ENCODE measurements around the gene ZDHHC24. TPM values are rescaled to one million over a fixed set of nuclear protein-coding genes. Genes with fewer than 3 reads are reported as not detected.
"Not testable (repeated sequence)": the region's sequence is repeated elsewhere in the genome, so short reads cannot be mapped to it uniquely, and the experiment has no call there.

The ZDHHC24 gene
- total RNA-seq (2014; rRNA removed; shearing (Covaris generic)) = 14.8 and 25.8 TPM in 2 replicates

GRCh38 chr11:66545701-66546367 lies at the start of gene ZDHHC24:
Gene ZDHHC24 (minus strand): TSS chr11:66546048. CDS start chr11:66546003, 45 bp downstream.
- H3K36me3 ChIP-seq (replicated peaks; ENCODE audit: control insufficient read depth, insufficient read depth, low read length) = peaks cover 4% of the 10 kb centered on the region
- peak; percentile 99 for DNase-seq
- no peaks in the 10 kb centered on the region for H3K27me3 ChIP-seq (ENCODE audit: control insufficient read depth, insufficient read depth, low read length)
- peak within 1 kb of the TSS; percentile 65 for H3K4me3 ChIP-seq (ENCODE audit: insufficient read depth, low read depth, low read length)

GRCh38 chr11:66595245-66595904 lies 49.5 kb upstream of the ZDHHC24 start:
- DNase-seq = no peak
- H3K27me3 ChIP-seq (ENCODE audit: control insufficient read depth, insufficient read depth, low read length) = no peaks in the 10 kb centered on the region
- peaks cover 7% of the 10 kb centered on the region for H3K36me3 ChIP-seq (replicated peaks; ENCODE audit: control insufficient read depth, insufficient read depth, low read length)
- no peak overlapping the region for H3K4me3 ChIP-seq (ENCODE audit: insufficient read depth, low read depth, low read length)

- no peak for DNase-seq
- Histone ChIP-seq H3K4me3 (ENCODE audit: insufficient read depth, low read depth, low read length) (peak overlapping the region; percentile 57), H3K36me3 (replicated peaks; ENCODE audit: control insufficient read depth, insufficient read depth, low read length) (peaks cover 2% of the 10 kb centered on the region; the same call in 1 of the 2 replicates), H3K27me3 (ENCODE audit: control insufficient read depth, insufficient read depth, low read length) (no peaks in the 10 kb centered on the region)
These were observed 47.8 kb upstream of the ZDHHC24 start for GRCh38 chr11:66593650-66594049.

GRCh38 chr11:66593303-66593635 lies 47.4 kb upstream of the ZDHHC24 start:
- peak overlapping the region; percentile 57 for H3K4me3 ChIP-seq (ENCODE audit: insufficient read depth, low read depth, low read length)
- no peak for DNase-seq
- peaks cover 2% of the 10 kb centered on the region; the same call in 1 of the 2 replicates for H3K36me3 ChIP-seq (replicated peaks; ENCODE audit: control insufficient read depth, insufficient read depth, low read length)
- H3K27me3 ChIP-seq (ENCODE audit: control insufficient read depth, insufficient read depth, low read length) = no peaks in the 10 kb centered on the region

GRCh38 chr11:66592457-66593302 lies 46.8 kb upstream of the ZDHHC24 start, which contains the start of the genes CCDC87 and CCS:
Gene CCDC87 (minus strand): TSS chr11:66593063. CDS start chr11:66593015, 48 bp downstream.
Gene CCS (plus strand): TSS chr11:66593185. CDS start chr11:66593262, 77 bp downstream.
- Histone ChIP-seq H3K4me3 (ENCODE audit: insufficient read depth, low read depth, low read length) (peak within 1 kb of the TSS; percentile 57), H3K27me3 (ENCODE audit: control insufficient read depth, insufficient read depth, low read length) (no peaks in the 10 kb centered on the region), H3K36me3 (replicated peaks; ENCODE audit: control insufficient read depth, insufficient read depth, low read length) (peaks cover 2% of the 10 kb centered on the region; the same call in 1 of the 2 replicates)
- peak; percentile 100 for DNase-seq

- Histone ChIP-seq H3K36me3 (replicated peaks; ENCODE audit: control insufficient read depth, insufficient read depth, low read length) (no peaks in the 10 kb centered on the region), H3K27me3 (ENCODE audit: control insufficient read depth, insufficient read depth, low read length) (no peaks in the 10 kb centered on the region)
- DNase-seq = peak; percentile 12
These were observed 45.3 kb upstream of the ZDHHC24 start for GRCh38 chr11:66591175-66591574.

GRCh38 chr11:66589996-66590675 lies 44.3 kb upstream of the ZDHHC24 start:
- H3K36me3 ChIP-seq (replicated peaks; ENCODE audit: control insufficient read depth, insufficient read depth, low read length) = no peaks in the 10 kb centered on the region
- no peak overlapping the region for H3K4me3 ChIP-seq (ENCODE audit: insufficient read depth, low read depth, low read length)
- H3K27me3 ChIP-seq (ENCODE audit: control insufficient read depth, insufficient read depth, low read length) = no peaks in the 10 kb centered on the region
- peak; percentile 12 for DNase-seq

More at GRCh38 chr11:66591175-66591574, 45.3 kb upstream of the ZDHHC24 start:
- no peak overlapping the region for H3K4me3 ChIP-seq (ENCODE audit: insufficient read depth, low read depth, low read length)

- DNase-seq; H3K27me3 ChIP-seq (ENCODE audit: control insufficient read depth, insufficient read depth, low read length); H3K36me3 ChIP-seq (replicated peaks; ENCODE audit: control insufficient read depth, insufficient read depth, low read length); H3K4me3 ChIP-seq (ENCODE audit: insufficient read depth, low read depth, low read length): not testable (repeated sequence)
These were observed 43.5 kb upstream of the ZDHHC24 start for GRCh38 chr11:66589315-66589714.

GRCh38 chr11:66586136-66586535 lies 40.3 kb upstream of the ZDHHC24 start:
- Histone ChIP-seq H3K4me3 (ENCODE audit: insufficient read depth, low read depth, low read length) (no peak overlapping the region), H3K27me3 (ENCODE audit: control insufficient read depth, insufficient read depth, low read length) (no peaks in the 10 kb centered on the region), H3K36me3 (replicated peaks; ENCODE audit: control insufficient read depth, insufficient read depth, low read length) (no peaks in the 10 kb centered on the region)
- DNase-seq = no peak

- H3K4me3 ChIP-seq (ENCODE audit: insufficient read depth, low read depth, low read length); H3K36me3 ChIP-seq (replicated peaks; ENCODE audit: control insufficient read depth, insufficient read depth, low read length); H3K27me3 ChIP-seq (ENCODE audit: control insufficient read depth, insufficient read depth, low read length); DNase-seq: not testable (repeated sequence)
These were observed 39.6 kb upstream of the ZDHHC24 start for GRCh38 chr11:66585447-66585846.

- H3K4me3 ChIP-seq (ENCODE audit: insufficient read depth, low read depth, low read length); DNase-seq; H3K36me3 ChIP-seq (replicated peaks; ENCODE audit: control insufficient read depth, insufficient read depth, low read length); H3K27me3 ChIP-seq (ENCODE audit: control insufficient read depth, insufficient read depth, low read length): not testable (repeated sequence)
These were observed 36.8 kb upstream of the ZDHHC24 start for GRCh38 chr11:66582565-66583147.

GRCh38 chr11:66581261-66581660 lies 35.4 kb upstream of the ZDHHC24 start:
- Histone ChIP-seq H3K27me3 (ENCODE audit: control insufficient read depth, insufficient read depth, low read length) (no peaks in the 10 kb centered on the region), H3K36me3 (replicated peaks; ENCODE audit: control insufficient read depth, insufficient read depth, low read length) (no peaks in the 10 kb centered on the region), H3K4me3 (ENCODE audit: insufficient read depth, low read depth, low read length) (no peak overlapping the region)
- no peak for DNase-seq

- no peak for DNase-seq
- Histone ChIP-seq H3K27me3 (ENCODE audit: control insufficient read depth, insufficient read depth, low read length) (no peaks in the 10 kb centered on the region), H3K36me3 (replicated peaks; ENCODE audit: control insufficient read depth, insufficient read depth, low read length) (no peaks in the 10 kb centered on the region), H3K4me3 (ENCODE audit: insufficient read depth, low read depth, low read length) (no peak overlapping the region)
These were observed 35.0 kb upstream of the ZDHHC24 start for GRCh38 chr11:66580803-66581202.
